GM18511 (cell line): ENCODE measurements around the gene MS4A15.
A peak's percentile ranks its signal among the peaks of the same experiment; 100 is the strongest.
"Not testable (repeated sequence)": the region's sequence is repeated elsewhere in the genome, so short reads cannot be mapped to it uniquely, and the experiment has no call there.

Experiments used
- ATAC-seq: cut with Tn5 transposase; IDR thresholded peaks from one replicate; pipeline ENCODE4 v1.9.1; 2021; ENCODE audit warnings: mild to moderate bottlenecking, moderate library complexity; ENCODE audit not compliant: unreplicated experiment

Gene MS4A15

GRCh38 chr11:60753309-60753708 lies 3.4 kb upstream of the MS4A15 start:
- no peak for ATAC-seq

GRCh38 chr11:60754887-60755286 lies 1.8 kb upstream of the MS4A15 start:
- ATAC-seq: no peak

DNA sequence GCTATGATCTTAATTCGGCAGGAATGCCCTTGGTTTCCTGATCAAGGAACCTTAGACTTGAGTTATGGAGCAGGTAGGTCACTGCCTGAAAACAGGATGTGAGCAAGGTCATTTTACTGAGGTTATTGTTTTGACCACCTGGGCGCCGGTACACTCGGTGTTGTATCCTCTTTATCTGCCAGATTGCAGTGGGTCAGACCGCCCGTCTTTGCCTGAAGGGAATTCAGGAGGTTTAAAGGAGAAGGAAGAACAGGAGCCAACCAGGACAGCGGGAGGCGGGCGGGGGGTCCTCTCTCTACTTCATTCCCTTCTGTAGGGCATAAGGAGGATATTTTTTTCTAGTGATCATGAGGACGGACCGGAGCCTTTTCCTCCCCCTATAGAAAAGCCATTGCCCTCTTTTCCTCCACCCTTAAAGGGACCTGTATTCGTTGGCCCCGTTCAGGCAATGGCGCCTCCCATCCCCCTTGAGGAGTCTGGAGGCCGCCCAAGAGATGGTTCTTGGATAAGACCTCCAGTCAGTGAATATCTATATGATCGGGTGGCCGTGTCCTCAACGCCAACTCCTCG lies 649 bp downstream of the MS4A15 start:
- ATAC-seq: no peak

DNA sequence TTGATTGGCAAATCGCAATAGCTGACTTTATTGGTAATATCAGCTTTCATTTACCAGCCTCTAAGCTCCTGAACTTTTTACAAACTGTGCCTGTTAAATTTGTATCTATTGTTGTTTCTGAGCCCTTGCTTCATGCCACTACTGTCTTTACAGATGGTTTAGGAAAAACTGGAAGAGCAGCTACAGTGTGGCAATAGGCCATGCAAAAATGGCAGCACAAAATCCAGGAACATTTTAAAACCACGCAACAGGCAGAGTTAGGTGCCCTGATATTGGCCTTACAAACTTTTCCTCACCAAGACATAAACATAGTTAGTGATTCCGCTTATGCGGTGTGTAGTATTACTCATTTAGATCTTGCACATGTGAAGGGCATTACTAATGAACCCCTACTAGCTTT lies 2.0 kb downstream of the MS4A15 start:
- ATAC-seq: not testable (repeated sequence)

DNA sequence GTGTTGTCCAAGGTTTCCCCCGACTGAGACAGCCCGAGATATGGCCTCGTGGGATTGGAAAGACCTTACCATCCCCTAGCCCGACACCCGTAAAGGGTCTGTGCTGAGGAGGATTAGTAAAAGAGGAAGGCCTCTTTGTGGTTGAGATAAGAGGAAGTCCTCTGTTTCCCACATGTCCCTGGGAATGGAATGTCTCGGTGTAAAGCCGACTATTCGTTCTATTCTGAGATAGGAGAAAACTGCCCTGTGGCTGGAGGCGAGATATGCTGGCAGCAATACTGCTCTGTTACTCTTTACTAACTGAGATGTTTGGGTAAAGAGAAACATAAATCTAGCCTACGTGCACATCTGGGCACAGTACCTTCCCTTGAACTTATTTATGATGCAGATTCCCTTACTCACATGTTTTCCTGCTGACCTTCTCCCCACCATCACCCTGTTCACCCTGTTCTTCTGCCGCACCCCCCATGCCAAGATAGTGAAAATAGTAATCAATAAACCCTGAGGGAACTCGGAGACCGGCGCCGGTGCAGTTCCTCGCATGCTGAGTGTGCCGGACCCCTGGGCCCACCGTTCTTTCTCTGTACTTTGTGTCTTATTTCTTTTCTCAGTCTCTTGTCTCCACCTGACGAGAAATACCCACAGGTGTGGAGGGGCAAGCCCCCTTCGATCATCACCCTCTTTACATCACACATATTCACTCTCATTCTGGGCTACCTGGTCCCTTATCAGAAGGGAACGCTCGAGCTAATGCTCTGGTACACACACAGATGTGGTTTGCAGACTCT lies 3.0 kb downstream of the MS4A15 start:
- ATAC-seq: not testable (repeated sequence)

- ATAC-seq: no peak
Observed at GRCh38 chr11:60761436-60762190, 4.9 kb downstream of the MS4A15 start.

DNA sequence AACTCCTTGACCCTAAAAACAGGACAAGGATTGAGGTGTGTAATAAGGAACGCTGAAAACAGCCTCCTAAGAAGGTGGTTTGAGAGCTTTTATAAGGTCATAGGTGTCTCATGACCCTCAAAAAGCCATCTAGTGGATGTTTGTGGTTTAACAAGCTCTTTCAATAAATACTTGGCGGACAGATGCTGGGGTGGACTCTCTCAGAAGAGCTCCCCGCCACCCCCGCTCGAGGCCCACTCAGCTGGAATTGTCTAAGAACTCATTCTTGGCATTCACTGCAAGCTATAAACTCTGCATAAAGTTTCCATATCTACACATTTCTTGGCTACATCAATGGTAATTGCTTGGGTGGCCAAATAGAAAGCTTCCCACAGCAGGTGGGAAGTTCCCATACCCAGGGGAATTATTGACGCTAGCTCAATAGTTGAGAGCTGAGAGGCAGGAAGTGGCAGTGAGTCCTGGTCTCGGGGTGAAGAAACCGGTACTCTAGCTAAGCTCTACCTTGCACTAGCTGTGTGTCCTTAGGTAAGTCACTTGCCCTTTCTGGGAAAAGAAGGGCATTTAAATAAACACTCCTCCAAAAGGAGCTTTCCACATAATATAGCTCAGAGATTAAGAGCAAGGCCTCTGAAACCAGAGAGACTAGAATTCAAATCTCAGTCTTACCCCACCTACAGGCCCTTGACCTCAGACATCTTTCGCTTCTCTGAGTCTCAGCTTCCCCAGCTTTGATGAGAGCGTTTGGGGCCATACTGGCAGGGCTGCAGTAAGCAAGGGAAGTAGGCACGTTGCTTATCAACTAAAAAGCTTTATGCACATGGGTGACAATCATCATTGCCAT lies 6.4 kb downstream of the MS4A15 start:
- ATAC-seq: peak; percentile 72

DNA sequence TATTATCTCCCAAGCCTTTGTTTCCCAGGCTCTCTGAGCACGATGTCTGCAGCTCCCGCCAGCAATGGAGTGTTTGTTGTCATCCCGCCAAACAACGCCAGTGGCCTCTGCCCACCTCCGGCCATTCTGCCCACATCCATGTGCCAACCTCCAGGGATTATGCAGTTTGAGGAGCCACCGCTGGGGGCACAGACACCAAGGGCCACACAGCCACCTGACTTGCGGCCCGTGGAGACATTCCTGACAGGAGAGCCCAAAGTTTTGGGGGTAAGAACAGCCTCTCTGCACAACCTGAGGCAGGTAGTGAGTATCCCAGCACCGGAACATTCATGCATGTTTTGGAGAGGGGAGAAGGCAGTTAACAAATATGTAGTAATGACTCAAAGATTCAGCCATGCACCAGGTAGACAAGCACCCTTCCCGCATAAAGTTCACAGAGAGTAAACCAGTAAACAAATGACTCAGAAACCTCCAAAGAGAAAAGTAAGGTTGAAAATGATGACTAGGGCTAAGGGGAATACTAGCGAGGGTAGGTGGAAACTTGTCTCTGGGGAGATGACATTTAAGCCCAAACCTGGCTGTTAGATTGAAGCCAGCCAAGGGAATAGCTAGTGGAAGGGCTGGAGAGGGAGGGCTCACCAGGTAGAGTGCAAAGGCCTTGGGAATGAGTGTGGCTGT lies 7.2 kb downstream of the MS4A15 start:
- ATAC-seq: peak; percentile 36

GRCh38 chr11:60764879-60765278 lies 8.2 kb downstream of the MS4A15 start:
- peak; percentile 43 for ATAC-seq

DNA sequence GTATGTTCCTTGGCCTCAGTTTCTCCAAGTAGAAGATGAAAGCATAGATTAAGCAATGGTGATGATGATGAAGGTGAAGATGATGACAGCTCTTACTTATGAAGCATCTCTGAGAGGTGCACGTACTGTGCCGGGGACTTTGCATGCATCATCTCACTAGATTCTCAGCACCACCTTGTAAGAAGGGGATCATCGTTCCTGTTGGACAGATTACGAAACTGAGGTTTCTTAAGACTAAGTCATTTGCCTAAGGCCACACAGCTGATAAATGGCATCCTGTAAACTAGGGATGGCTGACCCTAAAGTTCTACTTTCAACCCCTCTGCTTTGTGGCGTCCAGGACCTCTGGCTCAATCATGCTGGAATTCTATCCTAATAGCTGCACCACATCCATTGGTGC lies 8.7 kb downstream of the MS4A15 start:
- no peak for ATAC-seq

DNA sequence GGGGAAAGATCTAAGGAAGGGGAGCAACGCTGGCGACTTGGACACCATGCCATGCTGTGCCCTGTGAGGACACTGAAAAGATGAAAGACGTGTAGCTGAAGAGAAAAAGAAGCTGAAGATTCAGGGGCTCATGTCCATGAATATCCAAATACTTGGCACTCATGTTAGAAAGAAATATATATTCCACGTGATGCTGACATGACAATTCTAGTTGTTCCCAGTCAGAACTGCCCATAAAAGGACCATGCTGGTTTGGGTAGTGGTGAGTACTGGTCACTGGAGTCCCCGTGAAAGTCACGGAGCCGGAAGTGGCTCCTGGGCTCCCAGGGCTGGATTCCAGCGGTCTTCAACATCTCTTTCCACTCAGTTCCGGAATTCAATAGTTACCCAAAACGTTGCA lies 9.9 kb downstream of the MS4A15 start:
- no peak for ATAC-seq

DNA sequence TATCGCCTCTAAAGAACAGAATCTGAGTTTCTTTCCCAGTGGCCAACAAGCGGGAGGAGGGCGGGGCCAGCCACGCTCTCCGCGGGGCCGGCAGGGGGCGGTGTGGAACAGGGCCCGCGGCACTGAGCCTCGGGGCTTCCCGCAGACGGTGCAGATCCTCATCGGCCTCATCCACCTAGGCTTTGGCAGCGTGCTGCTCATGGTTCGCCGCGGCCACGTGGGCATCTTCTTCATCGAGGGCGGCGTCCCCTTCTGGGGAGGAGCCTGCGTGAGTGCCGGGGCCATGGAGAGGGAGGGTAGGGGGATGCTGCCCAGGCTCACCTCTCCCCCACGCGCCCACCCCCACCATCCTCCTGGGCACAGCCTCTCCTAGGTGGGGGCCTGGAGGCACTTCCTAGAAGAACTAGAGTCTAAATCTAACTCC lies 10.7 kb downstream of the MS4A15 start:
- ATAC-seq: no peak

DNA sequence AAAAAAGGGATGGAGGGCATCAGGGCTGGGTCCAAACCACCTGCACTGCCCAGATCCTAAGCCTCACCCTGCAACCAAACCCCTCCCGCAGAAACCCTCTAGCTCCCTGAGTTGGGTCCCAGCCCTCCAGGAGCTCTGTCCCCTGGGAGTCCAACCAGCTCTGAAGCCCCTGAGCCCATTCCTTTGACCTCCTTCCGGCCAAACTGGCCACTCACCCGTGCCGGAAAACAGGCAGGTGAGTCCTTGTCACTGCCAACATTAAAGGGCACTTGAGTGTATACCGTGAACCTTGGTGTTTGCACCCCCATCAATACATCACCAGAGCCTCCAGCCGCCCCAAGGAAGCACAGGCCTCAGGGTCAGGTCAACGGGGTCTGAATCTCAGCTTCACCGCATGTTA lies 11.5 kb downstream of the MS4A15 start:
- no peak for ATAC-seq

- ATAC-seq: no peak
Observed at GRCh38 chr11:60769273-60769672, 12.6 kb downstream of the MS4A15 start.

DNA sequence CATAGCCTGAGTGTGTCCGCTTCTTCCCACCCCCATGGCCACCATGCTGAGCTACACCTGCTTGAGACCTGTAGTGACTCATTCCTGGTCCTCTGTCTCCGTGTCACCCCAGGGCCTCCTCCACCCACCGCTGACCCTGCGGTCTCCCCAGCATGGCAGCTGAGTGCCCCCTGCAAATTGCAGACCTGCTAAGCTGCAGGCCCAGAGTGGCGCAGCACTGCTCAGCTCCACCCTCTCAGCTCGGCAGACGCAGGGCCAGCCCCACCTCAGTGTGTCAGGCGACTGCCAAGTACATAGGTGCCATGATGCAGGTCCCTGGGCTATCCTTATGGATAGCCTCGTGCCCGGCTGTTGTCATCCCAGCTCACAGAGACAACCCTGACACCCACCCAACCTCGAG lies 13.1 kb downstream of the MS4A15 start:
- no peak for ATAC-seq

- no peak for ATAC-seq
Observed at GRCh38 chr11:60771146-60771545, 14.5 kb downstream of the MS4A15 start.

GRCh38 chr11:60771879-60772525 lies 15.3 kb downstream of the MS4A15 start:
- no peak for ATAC-seq

DNA sequence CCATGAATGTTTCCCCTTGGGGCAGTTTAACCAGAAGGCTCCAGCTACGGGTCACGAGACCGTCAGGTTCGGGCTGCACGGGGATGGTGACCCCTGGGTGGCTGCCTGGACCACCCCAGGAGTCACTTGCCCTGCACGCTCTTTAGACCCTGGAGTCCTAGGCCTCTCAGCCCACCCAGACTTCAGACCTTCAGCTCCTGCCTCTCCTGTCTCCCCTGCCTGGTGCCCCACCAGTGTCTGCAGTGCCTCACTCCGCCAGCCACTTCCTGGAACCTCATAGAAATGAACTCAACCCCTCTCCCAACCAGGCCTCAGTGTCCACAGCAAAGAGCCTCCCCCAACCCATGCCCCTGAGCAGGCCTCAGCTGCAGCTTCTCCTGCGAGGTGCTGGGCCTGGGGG lies 16.0 kb downstream of the MS4A15 start:
- ATAC-seq: no peak

GRCh38 chr11:60774726-60775125 lies 18.1 kb downstream of the MS4A15 start:
- ATAC-seq: no peak

- peak; percentile 89 for ATAC-seq
Observed at GRCh38 chr11:60775420-60775961, 18.8 kb downstream of the MS4A15 start.
